Purkinje cell (primary cell): Measurements from ENCODE around the gene PLD3. TPM values are rescaled to one million over a fixed set of nuclear protein-coding genes. Genes with fewer than 3 reads are reported as not detected.

ENCODE experiments used
- polyA plus RNA-seq: library from polyadenylated mRNA; unstranded; fragments of >200 nt; fragmentation: Nextera tagmentation; gene quantifications from 2 replicates; pipeline ENCODE4 v1.2.1, GENCODE V29; 2014

Gene PLD3
- polyA plus RNA-seq: 22.3 and 41.9 TPM in 2 replicates

DNA sequence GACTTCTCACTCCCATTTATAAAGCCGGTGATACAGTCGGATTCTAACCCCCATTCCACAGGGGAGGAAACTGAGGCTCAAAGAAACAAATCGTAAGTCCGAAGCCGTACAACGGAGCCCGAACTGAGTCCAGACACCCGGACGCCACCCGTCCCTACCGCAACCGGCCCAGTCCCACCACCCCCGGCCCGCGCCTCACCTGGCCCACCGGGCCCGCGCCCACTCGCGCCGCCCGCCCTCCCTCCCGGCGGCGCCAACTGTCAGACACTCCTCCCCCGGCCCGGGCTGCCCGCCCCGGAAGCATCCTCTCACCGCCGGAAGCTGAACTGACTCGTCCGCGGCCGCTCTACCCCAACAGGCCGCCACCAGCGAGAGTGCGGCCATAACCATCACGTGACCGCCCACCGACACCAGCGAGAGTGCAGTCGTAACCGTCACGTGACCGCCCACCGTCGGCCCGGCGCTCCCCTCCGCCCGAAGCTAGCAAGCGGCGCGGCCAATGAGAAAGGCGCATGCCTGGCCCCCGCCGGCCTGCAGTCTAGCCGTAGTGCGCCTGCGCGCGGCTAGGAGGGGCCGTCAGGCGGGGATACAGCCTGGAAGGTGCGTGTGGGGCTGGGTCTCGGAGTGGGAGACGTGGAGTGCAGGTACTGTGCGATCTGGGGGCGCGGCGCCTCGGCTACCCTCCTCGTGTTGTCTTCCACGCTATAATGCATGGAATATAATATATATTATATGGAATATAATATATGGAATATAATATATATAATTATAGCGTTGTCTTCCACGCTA is at the start of gene PLD3, which contains the start of gene C19orf47:
Gene PLD3, plus strand, starts transcription at position 571 of the 789 bp plus-strand sequence. CDS start 17,789 bp downstream, outside the sequence.
Gene C19orf47, minus strand, starts transcription at position 273 of the 789 bp plus-strand sequence. CDS start 6,540 bp downstream, outside the sequence.

DNA sequence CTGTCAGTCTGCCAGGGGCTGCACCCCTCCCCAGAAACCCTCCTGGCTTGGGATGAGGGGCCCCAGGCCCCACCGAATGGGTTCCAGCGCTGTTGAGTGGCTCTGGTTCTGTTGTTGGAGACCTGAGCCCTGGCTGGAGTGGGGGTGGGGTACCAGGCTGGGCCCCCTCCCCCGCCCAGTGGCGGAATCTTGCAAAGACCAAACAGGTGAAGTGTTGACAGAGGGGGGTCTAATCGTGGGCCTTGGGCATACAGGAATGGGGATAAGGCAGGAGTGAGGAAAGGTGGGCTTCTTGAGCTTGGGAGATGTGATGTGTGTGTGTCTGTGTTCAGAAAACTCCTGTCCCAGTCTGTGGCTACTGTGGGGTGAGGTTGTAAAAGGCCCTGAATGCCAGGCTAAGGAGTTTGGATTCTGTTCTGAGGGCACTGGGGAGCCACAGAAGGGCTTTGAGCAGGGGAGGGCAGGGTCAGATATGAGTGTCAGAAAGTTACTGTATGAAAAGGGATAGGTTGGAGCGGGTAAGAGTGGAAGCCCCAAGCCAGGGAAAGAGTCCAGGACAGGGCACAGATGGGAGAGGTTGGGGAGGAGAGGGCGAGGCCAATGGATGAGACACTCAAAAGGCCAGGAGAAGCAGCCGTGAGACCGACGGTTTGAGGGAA is 41.7 kb downstream of the PLD3 start, which contains the start of gene HIPK4:
Gene HIPK4, minus strand, starts transcription at position 98 of the 659 bp plus-strand sequence. CDS start 279 bp downstream, outside the sequence.

GRCh38 chr19:40413291-40413845 is 64.9 kb downstream of the PLD3 start, which contains the start of gene PRX:
TSS of gene PRX (minus strand) at chr19:40413378. CDS start at chr19:40407932, 5,446 bp downstream.

DNA sequence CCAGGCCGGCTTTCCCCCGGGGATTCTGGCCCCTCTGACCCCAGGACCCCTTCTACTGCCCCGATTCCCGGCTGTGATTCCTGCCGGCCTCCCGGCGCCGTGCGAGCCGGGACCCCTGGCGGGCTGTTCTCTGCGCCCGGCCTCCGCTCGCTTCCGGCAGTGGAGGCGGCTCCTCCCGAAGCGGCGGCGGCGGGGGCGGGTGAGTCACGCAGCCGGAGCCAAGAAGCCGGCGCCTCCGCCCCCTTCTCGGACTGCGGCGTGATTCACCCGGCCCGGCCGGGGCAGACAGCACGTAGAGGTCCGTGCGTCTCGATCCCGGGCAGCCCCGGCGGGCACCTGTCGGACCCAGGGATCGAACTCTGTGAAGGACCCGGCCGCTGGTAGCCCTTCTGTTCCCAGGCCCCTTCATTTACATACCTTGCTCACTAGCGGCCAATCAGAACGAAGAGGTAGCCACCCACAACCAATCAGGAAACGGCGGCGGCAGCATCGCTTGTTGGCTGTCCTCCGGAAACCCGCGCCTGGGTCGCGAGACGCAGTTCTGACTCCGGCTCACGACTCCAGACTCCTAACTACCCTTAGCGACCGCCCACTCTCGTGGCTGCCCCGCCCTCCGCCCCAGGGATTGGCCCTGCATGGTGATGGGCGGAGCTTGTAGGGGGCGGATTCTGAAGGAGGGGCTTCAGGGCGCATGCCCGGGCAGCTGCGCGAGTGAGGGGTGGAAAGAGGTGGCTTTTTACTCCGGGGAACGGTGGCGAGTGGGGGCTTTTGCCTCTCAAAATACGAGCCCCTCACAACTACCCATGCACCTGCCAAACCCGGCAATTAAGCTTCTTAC is 77.2 kb downstream of the PLD3 start, which contains the start of gene SERTAD1:
Gene SERTAD1, minus strand, starts transcription at position 543 of the 838 bp plus-strand sequence. CDS start 2,446 bp downstream, outside the sequence.

Other genes with a start within 250 kb of the PLD3 start
- gene MAP3K10, start 157.3 kb upstream of the PLD3 start, polyA plus RNA-seq: not detected in 2 replicates
- gene TTC9B, start 130.3 kb upstream of the PLD3 start, polyA plus RNA-seq: 1.6 and 14.9 TPM in 2 replicates
- gene CCNP, start 122.0 kb upstream of the PLD3 start, polyA plus RNA-seq: 0.73 TPM in 1 of 2 replicates, not detected in the other
- gene AKT2, start 63.4 kb upstream of the PLD3 start, polyA plus RNA-seq: 1.6 and 2.2 TPM in 2 replicates
- gene C19orf47, start 298 bp upstream of the PLD3 start, polyA plus RNA-seq: 1.8 and 5.8 TPM in 2 replicates
- 1.0 TPM in 1 of 2 replicates, not detected in the other for gene HIPK4, start 41.5 kb downstream of the PLD3 start, polyA plus RNA-seq
- not detected in 2 replicates for gene PRX, start 64.7 kb downstream of the PLD3 start, polyA plus RNA-seq
- gene SERTAD1, start 77.3 kb downstream of the PLD3 start, polyA plus RNA-seq: 0.52 and 2.1 TPM in 2 replicates
- gene SERTAD3, start 95.6 kb downstream of the PLD3 start, polyA plus RNA-seq: 0.43 and 2.0 TPM in 2 replicates
- gene BLVRB, start 117.0 kb downstream of the PLD3 start, polyA plus RNA-seq: 39.0 and 55.0 TPM in 2 replicates
- gene SPTBN4, start 118.3 kb downstream of the PLD3 start, polyA plus RNA-seq: 3.2 and 3.4 TPM in 2 replicates
- 3.2 and 11.4 TPM in 2 replicates for gene SHKBP1, start 228.2 kb downstream of the PLD3 start, polyA plus RNA-seq